HEK293 (cell line): Measurements from ENCODE around the gene CACNA2D4.

Source experiments
- CTCF ChIA-PET: fragments of 350-600 bp; formaldehyde crosslinking; extraction: SDS; loops from one replicate; lab custom pipeline; 2021; ENCODE audit warnings: antibody characterized with exemption; lab: Yijun Ruan, JAX
- POLR2A ChIA-PET: fragments of 300-600 bp; formaldehyde crosslinking; extraction: SDS; loops from one replicate; lab custom pipeline; 2020; ENCODE audit warnings: antibody characterized with exemption, inconsistent platforms; lab: Yijun Ruan, JAX
- H3K27ac ChIP-seq: fragments of 200-500 bp; sonication (Bioruptor generic); 2 replicates; pipeline ENCODE4 v1.5.1; 2014; ENCODE audit warnings: low read depth, low read length, control low read depth, inconsistent platforms; ENCODE audit errors: extremely low read depth
- H3K36me3 ChIP-seq, 2 experiments: fragments of 200-500 bp in 1 of 2; sonication (Bioruptor generic) in 1 of 2; 1 replicate in 1 of 2; 2 replicates in 1 of 2; pipeline ENCODE4 v1.5.1; 2014 to 2017; ENCODE audit warnings: inconsistent platforms in 2 of 2, low read length in 2 of 2; ENCODE audit not compliant: control insufficient read depth in 2 of 2, insufficient read depth in 1 of 2
- H3K4me1 ChIP-seq: fragments of 200-500 bp; sonication (Bioruptor generic); 2 replicates; pipeline ENCODE4 v1.5.1; 2014; ENCODE audit warnings: mild to moderate bottlenecking, low read length, inconsistent platforms; ENCODE audit not compliant: control insufficient read depth, insufficient read depth
- H3K4me3 ChIP-seq: 2 replicates; pipeline ENCODE4 v1.5.1; 2011; ENCODE audit warnings: low read depth, mild to moderate bottlenecking, control low read depth, low read length, moderate library complexity
- H3K9me3 ChIP-seq: fragments of 200-500 bp; sonication (Bioruptor generic); 2 replicates; pipeline ENCODE4 v1.5.1; 2014; ENCODE audit warnings: low read depth, low read length, inconsistent platforms; ENCODE audit not compliant: control insufficient read depth, insufficient read depth
- BCL11A ChIP-seq: fragments of 450-650 bp; formaldehyde crosslinking; IDR thresholded peaks from 2 replicates; pipeline ENCODE4 v1.5.1; 2016; ENCODE audit warnings: low read depth, missing biosample characterization, missing genetic modification characterization
- ZNF121 ChIP-seq: fragments of 450-650 bp; formaldehyde crosslinking; IDR thresholded peaks from 2 replicates; pipeline ENCODE4 v1.5.1; 2016; ENCODE audit warnings: missing biosample characterization, missing genetic modification characterization
- ZNF16 ChIP-seq: fragments of 450-650 bp; formaldehyde crosslinking; IDR thresholded peaks from 2 replicates; pipeline ENCODE4 v1.5.1; 2016; ENCODE audit warnings: low read depth, missing biosample characterization, missing genetic modification characterization
- ZNF37A ChIP-seq: fragments of 450-650 bp; IDR thresholded peaks from 2 replicates; pipeline ENCODE4 v1.5.1; 2018; ENCODE audit warnings: missing biosample characterization, missing genetic modification characterization
- ZNF660 ChIP-seq: fragments of 450-650 bp; IDR thresholded peaks from 2 replicates; pipeline ENCODE4 v1.5.1; 2018; ENCODE audit warnings: missing biosample characterization, mild to moderate bottlenecking, missing genetic modification characterization
- ZNF76 ChIP-seq: fragments of 450-650 bp; formaldehyde crosslinking; IDR thresholded peaks from 2 replicates; pipeline ENCODE4; 2016; ENCODE audit warnings: low read depth, missing biosample characterization, missing genetic modification characterization, borderline replicate concordance
- TF ChIP-seq, protein P1 (sequence below): fragments of 450-650 bp; formaldehyde crosslinking; IDR thresholded peaks from 2 replicates; pipeline ENCODE4 v1.5.1; 2016; ENCODE audit warnings: missing biosample characterization, missing genetic modification characterization, borderline replicate concordance
- TF ChIP-seq, protein P2 (sequence below): fragments of 450-650 bp; formaldehyde crosslinking; IDR thresholded peaks from 2 replicates; pipeline ENCODE4 v1.5.1; 2016; ENCODE audit warnings: missing biosample characterization, missing genetic modification characterization
- TF ChIP-seq, protein P3 (sequence below): IDR thresholded peaks from 2 replicates; pipeline ENCODE4 v1.6.1; 2011; ENCODE audit warnings: mild to moderate bottlenecking, low read depth, low read length, borderline replicate concordance
- TF ChIP-seq, protein P4 (sequence below): fragments of 450-650 bp; formaldehyde crosslinking; IDR thresholded peaks from 2 replicates; pipeline ENCODE4 v1.5.1; 2016; ENCODE audit warnings: missing biosample characterization, missing genetic modification characterization
- TF ChIP-seq, protein P5 (sequence below): fragments of 450-650 bp; formaldehyde crosslinking; IDR thresholded peaks from 2 replicates; pipeline ENCODE4 v1.5.1; 2017; ENCODE audit warnings: missing biosample characterization, missing genetic modification characterization
- TF ChIP-seq, protein P6 (sequence below): fragments of 450-650 bp; formaldehyde crosslinking; IDR thresholded peaks from 2 replicates; pipeline ENCODE4 v1.5.1; 2016; ENCODE audit warnings: missing biosample characterization, missing genetic modification characterization

Gene CACNA2D4

DNA sequence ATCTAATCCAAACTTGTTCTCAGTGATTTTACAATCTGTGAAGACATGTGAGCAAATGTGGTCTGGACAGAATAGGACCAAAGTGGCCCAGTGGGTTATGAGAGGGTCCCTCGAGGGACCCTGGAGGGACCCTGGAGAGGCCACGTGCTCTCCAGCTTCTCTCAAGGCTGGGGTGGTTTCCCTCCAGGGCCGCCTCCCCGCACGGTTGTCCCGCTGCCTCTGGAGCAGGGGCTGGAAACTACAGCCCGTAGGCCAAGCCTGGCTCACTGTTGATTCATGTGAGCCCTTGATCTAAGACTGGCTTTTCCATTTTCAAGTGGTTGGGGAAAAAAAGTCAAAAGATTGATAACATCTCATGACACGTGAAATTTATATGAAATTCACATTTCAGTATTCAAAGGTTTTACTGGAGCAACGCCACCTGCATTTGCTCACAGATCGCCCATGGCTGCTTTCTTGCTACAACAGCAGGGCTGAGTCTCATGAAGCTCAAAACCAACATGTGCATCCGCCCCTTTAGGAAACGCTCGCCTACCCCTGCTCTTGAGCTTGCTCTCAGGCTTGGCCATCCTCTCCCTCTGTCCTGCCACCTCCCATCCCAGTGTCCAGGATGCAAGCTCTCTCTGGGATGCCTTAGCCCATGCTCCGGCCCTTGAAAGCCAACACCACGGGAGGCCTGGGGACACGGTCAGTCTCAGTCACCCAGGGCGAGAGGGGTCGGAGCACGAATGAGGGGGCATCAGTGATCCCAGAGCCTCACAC, 110.2 kb downstream of the CACNA2D4 start:
- Histone ChIP-seq H3K9me3 (no peaks in the 10 kb centered on the region), H3K36me3 (no peaks in the 10 kb centered on the region), H3K27ac (no peak overlapping the region), H3K4me3 (no peak overlapping the region), H3K4me1 (no peaks in the 10 kb centered on the region)
- TF ChIP-seq ZNF16 (no peak), ZNF37A (no peak), BCL11A (tag by site-specific recombination) (no peak), ZNF121 (no peak), ZNF76 (no peak), ZNF660 (tag by site-specific recombination) (no peak)
- TF ChIP-seq, protein P1, sequence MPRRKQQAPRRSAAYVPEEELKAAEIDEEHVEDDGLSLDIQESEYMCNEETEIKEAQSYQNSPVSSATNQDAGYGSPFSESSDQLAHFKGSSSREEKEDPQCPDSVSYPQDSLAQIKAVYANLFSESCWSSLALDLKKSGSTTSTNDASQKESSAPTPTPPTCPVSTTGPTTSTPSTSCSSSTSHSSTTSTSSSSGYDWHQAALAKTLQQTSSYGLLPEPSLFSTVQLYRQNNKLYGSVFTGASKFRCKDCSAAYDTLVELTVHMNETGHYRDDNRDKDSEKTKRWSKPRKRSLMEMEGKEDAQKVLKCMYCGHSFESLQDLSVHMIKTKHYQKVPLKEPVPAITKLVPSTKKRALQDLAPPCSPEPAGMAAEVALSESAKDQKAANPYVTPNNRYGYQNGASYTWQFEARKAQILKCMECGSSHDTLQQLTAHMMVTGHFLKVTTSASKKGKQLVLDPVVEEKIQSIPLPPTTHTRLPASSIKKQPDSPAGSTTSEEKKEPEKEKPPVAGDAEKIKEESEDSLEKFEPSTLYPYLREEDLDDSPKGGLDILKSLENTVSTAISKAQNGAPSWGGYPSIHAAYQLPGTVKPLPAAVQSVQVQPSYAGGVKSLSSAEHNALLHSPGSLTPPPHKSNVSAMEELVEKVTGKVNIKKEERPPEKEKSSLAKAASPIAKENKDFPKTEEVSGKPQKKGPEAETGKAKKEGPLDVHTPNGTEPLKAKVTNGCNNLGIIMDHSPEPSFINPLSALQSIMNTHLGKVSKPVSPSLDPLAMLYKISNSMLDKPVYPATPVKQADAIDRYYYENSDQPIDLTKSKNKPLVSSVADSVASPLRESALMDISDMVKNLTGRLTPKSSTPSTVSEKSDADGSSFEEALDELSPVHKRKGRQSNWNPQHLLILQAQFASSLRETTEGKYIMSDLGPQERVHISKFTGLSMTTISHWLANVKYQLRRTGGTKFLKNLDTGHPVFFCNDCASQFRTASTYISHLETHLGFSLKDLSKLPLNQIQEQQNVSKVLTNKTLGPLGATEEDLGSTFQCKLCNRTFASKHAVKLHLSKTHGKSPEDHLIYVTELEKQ: no peak
- TF ChIP-seq, protein P2, sequence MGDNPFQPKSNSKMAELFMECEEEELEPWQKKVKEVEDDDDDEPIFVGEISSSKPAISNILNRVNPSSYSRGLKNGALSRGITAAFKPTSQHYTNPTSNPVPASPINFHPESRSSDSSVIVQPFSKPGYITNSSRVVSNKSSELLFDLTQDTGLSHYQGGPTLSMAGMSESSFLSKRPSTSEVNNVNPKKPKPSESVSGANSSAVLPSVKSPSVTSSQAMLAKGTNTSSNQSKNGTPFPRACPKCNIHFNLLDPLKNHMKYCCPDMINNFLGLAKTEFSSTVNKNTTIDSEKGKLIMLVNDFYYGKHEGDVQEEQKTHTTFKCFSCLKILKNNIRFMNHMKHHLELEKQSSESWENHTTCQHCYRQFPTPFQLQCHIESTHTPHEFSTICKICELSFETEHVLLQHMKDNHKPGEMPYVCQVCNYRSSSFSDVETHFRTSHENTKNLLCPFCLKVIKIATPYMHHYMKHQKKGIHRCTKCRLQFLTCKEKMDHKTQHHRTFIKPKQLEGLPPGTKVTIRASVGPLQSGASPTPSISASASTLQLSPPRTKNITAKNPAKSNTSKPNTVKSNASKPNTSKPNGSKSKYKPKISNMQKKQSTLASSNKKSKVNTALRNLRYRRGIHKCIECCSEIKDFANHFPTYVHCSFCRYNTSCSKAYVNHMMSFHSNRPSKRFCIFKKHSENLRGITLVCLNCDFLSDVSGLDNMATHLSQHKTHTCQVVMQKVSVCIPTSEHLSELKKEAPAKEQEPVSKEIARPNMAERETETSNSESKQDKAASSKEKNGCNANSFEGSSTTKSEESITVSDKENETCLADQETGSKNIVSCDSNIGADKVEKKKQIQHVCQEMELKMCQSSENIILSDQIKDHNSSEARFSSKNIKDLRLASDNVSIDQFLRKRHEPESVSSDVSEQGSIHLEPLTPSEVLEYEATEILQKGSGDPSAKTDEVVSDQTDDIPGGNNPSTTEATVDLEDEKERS (tag by site-specific recombination): no peak
- TF ChIP-seq, protein P3, sequence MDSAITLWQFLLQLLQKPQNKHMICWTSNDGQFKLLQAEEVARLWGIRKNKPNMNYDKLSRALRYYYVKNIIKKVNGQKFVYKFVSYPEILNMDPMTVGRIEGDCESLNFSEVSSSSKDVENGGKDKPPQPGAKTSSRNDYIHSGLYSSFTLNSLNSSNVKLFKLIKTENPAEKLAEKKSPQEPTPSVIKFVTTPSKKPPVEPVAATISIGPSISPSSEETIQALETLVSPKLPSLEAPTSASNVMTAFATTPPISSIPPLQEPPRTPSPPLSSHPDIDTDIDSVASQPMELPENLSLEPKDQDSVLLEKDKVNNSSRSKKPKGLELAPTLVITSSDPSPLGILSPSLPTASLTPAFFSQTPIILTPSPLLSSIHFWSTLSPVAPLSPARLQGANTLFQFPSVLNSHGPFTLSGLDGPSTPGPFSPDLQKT: no peak
- TF ChIP-seq, protein P4, sequence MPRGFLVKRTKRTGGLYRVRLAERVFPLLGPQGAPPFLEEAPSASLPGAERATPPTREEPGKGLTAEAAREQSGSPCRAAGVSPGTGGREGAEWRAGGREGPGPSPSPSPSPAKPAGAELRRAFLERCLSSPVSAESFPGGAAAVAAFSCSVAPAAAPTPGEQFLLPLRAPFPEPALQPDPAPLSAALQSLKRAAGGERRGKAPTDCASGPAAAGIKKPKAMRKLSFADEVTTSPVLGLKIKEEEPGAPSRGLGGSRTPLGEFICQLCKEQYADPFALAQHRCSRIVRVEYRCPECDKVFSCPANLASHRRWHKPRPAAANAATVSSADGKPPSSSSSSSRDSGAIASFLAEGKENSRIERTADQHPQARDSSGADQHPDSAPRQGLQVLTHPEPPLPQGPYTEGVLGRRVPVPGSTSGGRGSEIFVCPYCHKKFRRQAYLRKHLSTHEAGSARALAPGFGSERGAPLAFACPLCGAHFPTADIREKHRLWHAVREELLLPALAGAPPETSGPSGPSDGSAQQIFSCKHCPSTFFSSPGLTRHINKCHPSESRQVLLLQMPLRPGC (tag by site-specific recombination): no peak
- TF ChIP-seq, protein P5, sequence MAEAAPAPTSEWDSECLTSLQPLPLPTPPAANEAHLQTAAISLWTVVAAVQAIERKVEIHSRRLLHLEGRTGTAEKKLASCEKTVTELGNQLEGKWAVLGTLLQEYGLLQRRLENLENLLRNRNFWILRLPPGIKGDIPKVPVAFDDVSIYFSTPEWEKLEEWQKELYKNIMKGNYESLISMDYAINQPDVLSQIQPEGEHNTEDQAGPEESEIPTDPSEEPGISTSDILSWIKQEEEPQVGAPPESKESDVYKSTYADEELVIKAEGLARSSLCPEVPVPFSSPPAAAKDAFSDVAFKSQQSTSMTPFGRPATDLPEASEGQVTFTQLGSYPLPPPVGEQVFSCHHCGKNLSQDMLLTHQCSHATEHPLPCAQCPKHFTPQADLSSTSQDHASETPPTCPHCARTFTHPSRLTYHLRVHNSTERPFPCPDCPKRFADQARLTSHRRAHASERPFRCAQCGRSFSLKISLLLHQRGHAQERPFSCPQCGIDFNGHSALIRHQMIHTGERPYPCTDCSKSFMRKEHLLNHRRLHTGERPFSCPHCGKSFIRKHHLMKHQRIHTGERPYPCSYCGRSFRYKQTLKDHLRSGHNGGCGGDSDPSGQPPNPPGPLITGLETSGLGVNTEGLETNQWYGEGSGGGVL (tag by site-specific recombination): no peak
- TF ChIP-seq, protein P6, sequence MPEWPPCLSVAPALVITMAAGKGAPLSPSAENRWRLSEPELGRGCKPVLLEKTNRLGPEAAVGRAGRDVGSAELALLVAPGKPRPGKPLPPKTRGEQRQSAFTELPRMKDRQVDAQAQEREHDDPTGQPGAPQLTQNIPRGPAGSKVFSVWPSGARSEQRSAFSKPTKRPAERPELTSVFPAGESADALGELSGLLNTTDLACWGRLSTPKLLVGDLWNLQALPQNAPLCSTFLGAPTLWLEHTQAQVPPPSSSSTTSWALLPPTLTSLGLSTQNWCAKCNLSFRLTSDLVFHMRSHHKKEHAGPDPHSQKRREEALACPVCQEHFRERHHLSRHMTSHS (tag by site-specific recombination): no peak
- ChIA-PET CTCF (interaction anchor here (0.7 kb wide), 1 partner anchor 716 kb away, joined by 3 read pairs; no protein-coding TSS in a partner anchor), POLR2A (no interaction called here)
